Brain pericyte (primary cell): ENCODE data around the gene CPEB1.

Experiments
- DNase-seq: peaks from one replicate; pipeline ENCODE4 v3.0.0-alpha.2; 2012; ENCODE audit warnings: low read depth, low spot score

The CPEB1 gene

DNA sequence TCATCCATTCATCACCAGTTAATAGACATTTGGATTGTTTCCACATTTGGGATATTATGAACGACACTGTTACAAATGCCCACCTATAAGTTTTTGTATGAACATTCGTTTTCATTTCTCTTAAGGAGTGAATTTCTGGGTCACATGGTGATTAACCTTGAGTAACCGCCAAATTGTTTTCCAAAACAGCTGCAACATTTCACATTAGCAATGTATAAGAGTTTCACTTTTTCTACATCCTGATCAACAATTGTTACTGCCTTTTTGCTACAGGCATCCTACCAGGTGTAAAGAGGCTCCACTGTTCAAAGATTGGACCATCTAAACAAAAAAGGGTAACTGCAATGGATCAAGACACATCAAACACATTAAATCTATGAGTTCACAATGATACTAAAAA, 52.0 kb downstream of the CPEB1 start:
- DNase-seq, result no peak

DNA sequence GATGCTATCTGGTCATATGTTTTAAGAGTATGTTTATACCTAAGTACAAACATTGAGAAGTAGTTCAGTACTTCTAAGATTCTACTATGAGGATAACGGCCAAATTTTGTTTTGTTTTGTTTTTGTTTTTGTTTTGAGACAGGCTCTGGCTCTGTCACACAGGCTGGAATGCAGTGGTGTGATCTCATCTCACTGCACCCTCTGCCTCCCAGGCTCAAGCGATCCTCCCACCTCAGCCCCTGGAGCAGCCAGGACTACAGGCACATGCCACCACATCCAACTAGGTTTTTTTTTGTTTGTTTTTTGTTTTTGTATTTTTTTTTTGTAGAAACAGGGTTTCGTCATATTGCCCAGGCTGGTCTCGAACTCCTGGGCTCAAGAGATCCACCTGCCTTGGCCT, 59.4 kb downstream of the CPEB1 start:
- DNase-seq, result no peak

DNA sequence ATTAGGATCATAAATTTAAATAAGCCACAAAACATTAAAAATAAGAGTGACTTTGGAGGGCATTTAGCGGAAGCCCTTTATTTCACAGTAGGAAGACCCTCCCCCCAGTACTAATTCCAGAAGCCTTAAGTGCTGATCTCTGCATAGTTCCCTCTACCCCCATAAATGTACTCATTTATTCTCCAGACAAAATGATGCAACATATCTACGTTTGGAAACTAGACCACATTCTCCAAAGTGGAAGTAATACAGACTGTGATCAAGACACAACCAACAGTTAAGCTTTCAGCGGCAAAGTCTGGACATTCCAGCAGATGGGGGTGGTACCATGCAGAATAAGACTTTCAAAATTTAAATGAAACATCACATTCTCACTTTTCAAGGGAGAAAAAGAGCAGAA, 62.1 kb downstream of the CPEB1 start:
- no peak for DNase-seq

DNA sequence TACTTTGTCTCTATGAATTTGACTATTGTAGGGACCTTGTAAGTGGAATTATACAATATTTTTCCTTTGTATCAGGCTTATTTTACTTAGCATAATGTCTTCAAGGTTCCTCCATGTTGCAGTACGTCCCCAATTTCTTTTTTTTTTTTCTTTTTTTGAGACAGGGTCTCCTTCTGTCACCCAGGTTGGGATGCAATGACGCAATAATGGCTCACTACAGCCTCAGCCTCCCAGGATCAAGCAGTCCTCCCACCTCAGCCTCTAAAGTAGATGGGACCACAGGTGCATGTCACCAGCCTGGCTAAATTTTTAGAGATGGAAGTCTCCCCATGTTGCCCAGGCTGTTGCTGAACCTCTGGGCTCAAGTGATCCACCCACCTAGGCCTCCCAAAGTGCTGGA, 66.5 kb downstream of the CPEB1 start:
- DNase-seq, result no peak

DNA sequence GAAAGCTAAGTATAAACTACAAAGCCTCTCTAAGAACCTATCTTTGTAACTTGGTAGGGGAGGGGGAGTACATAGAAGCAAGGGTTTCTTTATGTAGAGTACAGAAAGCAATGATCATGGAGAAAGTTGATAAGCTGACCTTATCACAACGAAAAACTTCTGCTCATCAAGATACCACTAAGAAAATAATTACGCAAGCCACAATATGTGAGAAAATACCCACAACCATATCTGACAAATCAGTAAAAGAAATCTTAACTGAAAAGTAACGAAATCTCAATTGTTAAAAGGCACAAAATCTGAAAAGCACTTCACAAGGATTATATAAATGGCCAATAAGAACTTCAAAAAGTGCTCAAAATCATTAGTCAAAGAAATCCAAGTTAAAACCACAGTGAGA, 71.8 kb downstream of the CPEB1 start:
- no peak for DNase-seq

DNA sequence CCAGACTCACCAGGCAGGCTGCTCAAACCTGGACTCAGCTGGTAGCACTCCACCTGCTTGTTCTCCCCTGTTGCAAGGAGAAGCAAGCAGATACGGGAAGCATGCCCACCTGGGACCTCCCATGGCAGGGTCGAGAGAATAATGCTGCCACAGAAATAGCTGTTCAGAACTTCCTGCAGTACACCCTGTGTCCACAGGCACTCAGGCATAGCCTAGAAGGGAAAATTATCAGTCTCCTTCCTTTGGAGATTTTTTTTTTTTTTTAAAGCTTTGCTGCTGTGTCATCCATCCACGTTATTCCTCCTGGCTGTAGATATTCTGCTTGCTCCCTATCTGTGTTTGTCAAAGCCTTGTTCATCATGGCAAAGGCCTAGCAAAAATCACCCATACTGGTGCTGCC, 74.2 kb downstream of the CPEB1 start:
- no peak for DNase-seq

DNA sequence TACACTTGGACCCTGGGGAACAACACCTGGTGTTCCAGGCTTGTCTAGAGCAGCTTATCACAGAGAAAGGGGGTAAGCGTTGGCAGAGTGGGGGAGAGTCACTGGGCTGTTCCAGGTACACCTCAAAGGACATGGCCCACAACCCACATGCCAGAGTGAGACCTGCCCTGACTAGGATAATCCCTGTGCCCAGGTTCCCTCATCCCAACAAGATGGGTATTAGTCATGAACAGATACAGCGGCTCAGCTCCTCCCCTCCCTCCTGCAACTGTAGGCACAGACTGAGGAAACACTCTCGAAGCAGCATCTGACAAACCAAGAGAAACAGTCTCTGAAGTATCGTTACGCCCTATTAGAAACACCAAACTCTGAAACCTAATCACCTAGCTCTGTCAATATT, 74.9 kb downstream of the CPEB1 start:
- no peak for DNase-seq

DNA sequence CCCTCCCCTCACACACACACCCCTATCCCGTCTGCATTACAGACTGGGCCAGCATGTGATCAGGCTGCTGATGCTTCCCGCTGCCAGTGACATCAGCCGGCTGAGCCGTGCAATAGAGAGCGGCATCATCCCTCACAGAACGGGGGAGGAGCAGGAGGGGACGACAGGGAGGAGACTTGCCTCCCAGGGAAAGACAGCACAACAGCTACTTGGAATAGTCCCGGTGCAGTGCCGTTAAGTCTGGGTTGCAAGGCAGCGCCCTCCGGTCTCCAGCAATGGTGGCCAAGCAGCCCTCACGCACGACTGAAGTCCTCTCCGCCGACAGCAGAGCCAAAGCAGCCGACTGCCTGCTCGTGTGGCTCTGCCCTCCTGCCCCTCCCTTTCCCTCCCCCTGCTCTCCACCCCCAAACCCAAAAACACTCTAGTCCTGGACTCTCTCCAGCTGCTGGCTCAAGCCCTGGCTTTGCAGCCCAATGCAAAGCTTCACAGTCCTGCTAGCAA, 75.4 kb downstream of the CPEB1 start:
- no peak for DNase-seq

DNA sequence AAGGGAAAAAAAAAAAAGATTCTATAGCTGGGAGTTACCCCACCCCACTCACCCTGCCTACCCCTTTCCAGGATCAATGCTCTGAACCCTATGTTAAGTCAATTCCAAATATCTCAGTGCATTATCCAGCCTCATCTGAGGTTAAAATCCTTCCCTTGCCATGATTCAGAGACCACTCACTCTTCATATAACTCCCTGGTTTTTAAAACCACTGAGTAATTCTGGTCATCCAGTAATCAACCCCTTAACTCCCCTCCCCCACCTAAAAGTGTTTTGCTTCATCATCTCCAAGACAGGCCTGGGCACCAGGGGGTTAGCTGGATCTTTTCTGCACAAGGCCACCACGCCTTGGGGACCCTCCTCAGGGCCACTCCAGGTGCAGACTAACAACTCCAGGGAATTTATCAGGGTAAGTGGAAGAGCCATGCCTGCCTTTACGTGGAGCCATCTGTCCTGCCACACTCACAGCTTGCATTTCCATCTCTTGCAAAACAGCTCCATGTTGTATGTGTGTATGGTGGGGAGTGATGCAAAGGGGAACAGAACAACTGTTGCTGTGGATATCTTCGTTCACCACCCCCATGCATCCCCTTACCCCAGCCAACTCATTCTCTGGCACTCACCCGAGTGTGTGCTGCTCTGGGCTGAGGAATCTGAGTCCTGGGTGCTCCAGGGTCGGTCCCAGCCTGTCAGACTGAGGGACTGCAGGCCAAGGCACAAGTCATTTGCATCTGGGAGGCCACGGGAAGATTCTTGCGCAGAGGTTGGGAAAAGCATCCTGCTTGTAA, 76.2 kb downstream of the CPEB1 start:
- DNase-seq, result no peak

DNA sequence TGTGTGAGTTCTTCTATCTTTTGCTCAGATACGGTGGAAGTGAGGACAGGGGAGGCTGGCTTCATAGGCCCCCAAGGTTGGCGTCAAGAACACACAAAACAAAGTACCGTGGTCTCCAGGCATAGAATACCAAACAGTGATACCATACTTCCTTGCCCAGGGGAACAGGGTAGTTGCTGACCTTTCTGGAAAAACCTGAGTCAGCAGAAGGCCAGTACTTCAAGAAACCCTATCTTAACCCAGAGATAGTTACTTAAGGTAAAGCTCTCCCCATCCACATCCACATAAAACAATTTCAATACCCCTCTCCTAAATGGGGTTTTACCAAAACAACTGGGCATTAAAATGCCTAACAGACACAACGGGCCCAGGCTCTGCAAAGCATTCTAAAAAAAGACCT, 77.3 kb downstream of the CPEB1 start:
- no peak for DNase-seq

DNA sequence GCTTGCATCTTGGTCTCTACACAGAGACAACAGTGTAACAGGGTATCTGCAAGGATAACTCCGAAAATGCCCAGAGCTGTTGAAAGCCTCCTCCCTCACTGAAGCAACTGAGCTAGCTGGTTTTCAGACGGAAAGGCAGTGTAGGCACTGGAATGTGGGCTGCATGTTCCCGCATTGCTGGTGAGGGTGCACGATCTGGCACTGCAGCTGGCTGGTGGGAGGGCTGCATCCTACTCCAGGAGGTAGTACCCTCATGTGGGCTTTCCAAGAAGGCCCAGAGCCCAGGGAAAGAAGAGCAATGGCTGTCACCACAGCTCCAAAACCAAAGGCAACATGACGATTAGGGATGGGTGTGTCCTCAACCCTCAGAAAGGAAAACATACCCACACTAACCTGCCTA, 78.2 kb downstream of the CPEB1 start:
- no peak for DNase-seq

DNA sequence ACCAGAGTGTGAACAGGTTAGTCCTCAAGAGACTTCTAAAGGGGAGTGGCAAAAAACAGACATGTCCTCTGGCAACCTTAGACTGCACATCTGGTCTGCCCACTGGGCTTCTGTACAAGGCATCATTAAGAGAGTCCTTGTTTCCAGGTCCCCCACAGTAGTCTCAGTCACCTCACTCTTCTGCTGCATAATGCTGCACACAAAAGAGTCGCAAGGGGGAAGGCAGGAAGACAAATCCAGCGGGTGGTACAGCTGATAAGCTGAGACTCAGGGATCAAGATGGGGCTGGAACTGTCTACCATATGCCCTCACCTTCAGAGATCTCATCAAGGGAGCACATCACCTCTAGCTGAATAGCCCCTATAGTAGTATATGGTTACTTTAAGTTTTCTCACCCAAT, 79.5 kb downstream of the CPEB1 start:
- no peak for DNase-seq

DNA sequence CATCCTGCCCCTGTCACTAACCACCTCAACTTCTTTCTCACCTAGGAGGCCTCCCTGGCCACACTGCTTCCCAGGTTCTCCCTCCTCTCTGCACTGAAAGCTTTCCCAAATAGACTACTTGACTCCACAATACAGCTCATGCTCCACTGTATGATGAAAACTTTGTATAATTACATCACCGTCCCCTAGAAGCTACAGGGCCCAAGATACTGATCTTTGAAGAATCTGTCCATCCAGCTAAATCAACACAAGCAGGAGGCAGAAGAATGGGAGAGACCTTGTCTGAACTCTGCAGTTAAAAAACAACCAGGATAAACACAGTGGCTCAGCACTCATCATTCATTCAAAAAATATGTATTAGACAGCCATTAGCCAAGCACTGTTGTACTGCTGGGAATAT, 80.5 kb downstream of the CPEB1 start:
- DNase-seq, result no peak

DNA sequence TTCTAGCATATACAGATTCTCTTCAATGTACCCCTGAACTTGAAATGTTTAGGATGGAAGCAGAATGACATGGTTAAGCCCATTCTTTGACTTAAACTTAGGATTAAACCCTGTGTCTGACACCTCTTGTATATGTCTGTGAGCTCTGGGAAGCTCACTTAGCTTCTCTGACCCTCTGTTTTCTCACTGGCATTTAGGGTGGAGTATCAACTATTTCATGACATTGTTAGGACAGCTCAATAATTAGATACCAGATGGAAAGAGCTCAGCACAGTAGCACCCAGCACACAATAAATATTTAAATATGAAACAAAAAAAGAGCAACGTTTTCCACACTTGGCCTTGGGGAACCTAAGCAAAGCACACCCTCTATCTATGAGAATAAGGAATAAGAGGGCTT, 88.7 kb downstream of the CPEB1 start:
- no peak for DNase-seq

DNA sequence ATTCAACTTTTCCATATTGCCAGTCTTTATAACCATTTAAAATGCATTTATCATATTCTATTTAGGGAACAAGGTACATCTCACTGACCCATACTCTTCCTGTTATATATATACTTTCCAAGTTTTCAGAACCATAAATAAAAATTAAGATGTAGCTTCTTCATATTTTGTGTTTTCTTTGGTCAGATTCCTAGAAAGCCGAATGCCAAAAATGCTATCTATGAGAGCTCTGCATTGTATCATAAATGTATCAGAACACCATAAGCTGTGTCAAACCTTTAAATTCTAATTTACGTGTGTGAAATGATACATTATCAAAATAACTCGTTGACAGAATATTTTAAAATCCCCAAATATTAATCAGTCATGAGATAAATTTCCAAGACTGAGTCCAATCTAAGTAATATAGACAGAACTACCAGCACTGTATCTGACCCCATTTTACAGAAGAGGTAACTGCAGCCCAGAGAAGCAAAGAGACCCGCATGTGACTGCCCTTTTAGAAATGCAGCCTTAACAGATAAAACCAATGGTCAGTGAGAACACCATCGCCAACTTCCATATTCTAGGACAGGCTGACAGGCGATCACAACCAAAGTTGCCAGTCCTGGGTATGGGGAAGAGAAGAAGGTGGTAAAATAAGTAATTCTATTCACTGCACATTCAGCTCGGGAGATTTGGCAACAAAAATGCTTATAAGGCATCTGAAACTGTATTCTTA, 90.7 kb downstream of the CPEB1 start:
- no peak for DNase-seq

DNA sequence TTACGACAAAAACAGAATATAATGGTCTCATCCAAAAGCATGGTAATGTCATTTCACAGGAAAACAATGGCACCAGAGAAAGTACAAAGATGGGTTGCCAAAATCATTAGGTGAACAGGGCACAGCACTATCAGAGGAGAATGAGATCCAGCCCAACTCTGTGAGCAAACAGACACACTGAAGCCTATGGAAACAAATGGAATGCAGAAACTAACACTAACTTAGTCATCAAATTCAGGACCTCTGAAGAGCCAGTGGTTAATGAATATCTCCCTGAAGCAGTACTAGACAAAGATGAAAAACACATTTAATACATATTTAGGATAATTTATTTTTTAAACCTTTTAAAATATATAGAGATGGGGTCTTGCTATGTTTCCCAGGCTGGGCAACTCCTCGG, 92.3 kb downstream of the CPEB1 start:
- no peak for DNase-seq

DNA sequence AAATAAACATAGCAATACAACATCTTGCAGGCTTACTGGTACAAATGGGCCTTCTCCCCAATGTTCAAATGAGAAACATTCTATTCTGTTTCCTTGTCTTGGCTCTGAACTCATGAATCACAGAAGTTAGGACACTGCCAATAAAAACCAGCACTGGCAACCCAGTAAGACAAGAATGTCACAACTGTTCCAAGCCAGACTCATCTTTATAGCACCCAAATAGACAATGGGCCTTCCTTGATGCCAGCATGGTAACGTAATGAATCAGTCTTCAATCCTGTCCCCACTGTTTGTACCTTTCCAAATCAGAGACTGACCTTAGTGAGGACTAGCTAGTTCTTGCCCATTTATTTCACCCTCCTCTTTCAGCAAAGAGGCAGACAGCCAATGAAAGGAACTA, 92.8 kb downstream of the CPEB1 start:
- no peak for DNase-seq

DNA sequence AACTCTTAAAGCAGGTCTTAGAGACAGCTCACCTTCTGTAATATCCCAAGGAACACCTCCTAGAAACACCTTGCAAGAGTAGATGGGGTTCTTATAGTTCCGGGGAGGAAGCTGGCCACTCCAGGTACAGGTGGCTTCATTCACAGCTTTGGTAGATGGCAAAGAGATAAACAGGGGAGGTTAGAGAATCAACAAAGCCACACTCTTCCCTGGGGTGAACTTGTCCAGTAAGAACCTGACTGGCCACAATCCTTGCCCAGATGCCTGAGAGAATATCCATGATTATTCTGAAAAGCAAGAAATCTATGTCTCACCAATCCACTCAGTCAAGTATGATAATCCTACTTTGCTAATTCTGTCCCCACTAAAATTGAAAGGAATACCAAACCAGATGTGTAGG, 93.3 kb downstream of the CPEB1 start:
- DNase-seq, result no peak

DNA sequence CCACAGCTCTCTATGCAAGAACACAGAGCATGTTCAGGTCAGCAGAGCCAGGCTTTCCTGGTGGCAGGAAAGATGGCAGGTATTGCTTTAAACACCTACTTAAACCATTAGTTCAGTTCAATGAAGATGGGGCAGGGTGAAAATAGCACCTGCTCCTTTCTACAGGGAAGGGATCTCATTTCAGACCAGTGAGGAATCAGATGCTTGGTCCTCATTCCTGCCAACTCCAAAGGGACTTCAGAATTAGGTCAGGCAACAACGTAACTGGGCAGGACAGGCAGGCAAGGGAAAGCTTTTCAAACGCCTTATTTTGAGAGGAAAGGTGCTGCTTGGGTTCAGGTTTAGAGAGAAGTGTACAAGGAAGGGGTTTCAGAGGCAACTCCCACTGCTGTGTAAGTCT, 94.3 kb downstream of the CPEB1 start:
- no peak for DNase-seq

DNA sequence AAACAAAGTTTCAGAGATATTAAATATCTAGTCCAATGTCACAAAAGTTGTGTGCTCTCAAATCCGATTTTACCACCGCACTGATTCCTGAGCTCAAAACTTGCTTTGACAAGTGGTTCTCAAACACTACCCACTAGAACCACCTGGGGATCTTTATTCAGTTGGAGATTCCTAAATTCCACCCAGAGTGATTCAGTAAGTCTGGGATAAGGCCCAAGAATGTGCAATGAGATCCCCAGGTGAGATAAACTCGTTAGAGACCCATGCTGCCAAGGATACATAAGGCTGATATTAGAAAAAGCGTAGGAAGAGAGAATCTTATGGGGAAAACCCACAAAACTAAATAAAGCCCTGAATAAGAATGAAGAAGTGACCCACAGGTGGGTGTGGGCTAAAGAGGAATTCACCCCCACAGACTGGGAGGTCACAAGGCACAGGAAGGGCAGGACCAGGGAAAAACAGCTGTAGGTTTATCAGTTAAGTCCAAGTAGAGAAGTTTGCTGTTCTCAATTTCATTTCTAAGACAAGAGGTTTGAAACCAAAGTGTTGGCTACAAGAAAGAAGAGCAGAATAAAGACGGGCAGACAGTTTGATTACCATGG, 95.4 kb downstream of the CPEB1 start:
- DNase-seq, result no peak

DNA sequence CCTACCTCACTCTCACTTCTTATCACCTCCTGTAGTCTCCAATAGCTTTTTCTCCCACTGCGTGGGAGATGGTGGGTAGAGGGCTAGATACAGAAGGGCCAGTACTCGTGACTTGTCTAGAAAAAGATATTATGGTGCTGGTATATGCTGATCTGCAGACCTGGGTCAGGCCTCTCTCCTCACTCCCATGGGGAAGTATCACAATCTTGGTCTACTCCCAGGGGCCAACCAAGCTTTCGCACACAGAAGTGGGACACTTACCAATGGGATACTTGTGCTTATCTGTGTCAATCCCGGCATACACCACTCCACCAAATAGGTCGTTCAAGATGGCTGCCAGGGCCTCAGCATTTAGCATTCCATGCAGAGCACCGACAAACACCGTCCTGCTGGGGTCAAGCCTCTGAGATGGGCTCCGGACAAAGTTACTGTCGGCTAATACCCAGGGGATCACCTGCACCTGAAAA, 97.9 kb downstream of the CPEB1 start:
- no peak for DNase-seq

DNA sequence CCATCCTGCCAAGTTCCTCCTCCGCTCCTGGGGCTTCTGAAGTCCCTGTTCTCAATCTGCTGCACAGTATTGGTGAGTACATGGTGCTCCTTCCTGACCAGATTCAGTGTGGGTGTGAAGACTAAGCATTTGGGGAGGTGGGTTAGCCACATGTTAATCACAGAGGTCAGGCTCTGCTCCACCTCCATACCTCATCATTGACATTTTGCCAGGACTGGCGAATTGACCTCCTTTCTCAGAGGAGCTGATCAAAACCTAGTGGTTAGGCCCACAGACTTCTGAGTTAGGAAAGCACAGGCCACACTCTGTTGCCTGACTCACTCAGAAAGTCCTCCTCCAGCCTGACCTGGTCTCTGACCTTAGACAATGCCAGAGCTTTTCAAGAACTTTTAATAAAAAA, 98.5 kb downstream of the CPEB1 start:
- DNase-seq, result no peak

DNA sequence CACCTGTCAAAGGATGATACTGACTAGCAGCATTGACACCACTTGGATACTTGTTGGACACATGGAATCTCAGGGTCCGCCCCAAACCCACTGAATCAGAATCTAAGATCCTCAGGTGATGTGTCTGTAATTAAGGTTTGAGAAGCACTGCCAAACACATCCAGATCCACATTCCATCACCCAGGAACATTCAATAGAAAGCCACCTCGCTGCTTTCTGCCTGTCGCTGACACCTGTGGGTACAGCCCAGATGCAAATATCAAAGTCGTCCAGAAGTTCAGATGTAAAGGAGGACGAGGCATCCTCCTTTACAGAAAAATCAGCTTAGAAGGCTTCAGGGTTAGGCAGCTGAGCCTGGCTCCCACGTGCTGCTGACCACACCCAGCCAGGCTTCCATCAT, 101.7 kb downstream of the CPEB1 start:
- no peak for DNase-seq
